ENCODE data around the gene SEC24C. TPM values are rescaled to one million over a fixed set of nuclear protein-coding genes. Genes with fewer than 3 reads are reported as not detected.
"Not testable (repeated sequence)": the region's sequence is repeated elsewhere in the genome, so short reads cannot be mapped to it uniquely, and the experiment has no call there.

SEC24C gene
- polyA plus RNA-seq, 1 experiment, result 86.9 TPM

- no peaks in the 10 kb centered on the region for H3K27me3 ChIP-seq (ENCODE audit: control insufficient read depth, insufficient read depth, low read length)
- H3K4me3 ChIP-seq (ENCODE audit: low read depth, low read length), result no peak overlapping the region
- H3K27ac ChIP-seq (ENCODE audit: low read depth, low read length), result no peak overlapping the region
- no peaks in the 10 kb centered on the region; the same call in 1 of the 2 replicates for H3K9me3 ChIP-seq (ENCODE audit: control insufficient read depth, insufficient read depth, low read length)
- TF ChIP-seq, protein P1, sequence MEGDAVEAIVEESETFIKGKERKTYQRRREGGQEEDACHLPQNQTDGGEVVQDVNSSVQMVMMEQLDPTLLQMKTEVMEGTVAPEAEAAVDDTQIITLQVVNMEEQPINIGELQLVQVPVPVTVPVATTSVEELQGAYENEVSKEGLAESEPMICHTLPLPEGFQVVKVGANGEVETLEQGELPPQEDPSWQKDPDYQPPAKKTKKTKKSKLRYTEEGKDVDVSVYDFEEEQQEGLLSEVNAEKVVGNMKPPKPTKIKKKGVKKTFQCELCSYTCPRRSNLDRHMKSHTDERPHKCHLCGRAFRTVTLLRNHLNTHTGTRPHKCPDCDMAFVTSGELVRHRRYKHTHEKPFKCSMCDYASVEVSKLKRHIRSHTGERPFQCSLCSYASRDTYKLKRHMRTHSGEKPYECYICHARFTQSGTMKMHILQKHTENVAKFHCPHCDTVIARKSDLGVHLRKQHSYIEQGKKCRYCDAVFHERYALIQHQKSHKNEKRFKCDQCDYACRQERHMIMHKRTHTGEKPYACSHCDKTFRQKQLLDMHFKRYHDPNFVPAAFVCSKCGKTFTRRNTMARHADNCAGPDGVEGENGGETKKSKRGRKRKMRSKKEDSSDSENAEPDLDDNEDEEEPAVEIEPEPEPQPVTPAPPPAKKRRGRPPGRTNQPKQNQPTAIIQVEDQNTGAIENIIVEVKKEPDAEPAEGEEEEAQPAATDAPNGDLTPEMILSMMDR (IDR thresholded peaks at IDR 0.05; ENCODE audit: low read depth, low read length), result no peak
- no peak for DNase-seq (ENCODE audit: low read depth, low spot score)
- CTCF ChIA-PET, result no interaction called here
- POLR2A ChIA-PET, result interaction anchor here (0.6 to 0.7 kb wide), 2 partner anchors 12 to 50 kb away, joined by 3 read pairs; no protein-coding TSS in a partner anchor
Measured at GRCh38 chr10:73734028-73734720, 10.0 kb upstream of the SEC24C start.

DNA sequence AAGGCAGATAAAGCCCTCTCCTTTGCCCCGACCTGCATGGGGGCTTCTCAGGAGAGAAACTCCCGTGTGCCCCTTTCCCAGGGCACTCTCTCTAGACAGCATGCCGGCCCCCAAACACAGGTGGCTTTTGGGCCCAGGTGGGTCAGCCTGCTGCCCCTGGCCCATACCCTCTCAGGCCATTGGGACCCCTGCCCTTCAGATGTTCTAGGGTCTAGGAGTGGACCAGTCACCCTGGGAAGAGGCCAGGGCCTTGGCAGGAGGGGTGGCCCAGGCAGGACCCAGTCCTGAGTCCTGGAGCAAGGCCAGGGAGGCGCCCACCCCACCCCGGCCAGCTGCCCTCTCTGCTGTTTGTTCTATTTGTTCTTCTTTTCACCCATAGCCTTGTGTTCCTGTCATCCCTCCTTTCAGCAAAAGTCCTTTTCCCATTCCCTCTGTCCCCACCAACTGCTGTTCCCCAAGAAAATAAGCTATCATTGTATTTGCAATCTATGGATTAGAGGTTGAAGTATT is 9.3 kb upstream of the SEC24C start:
- Histone ChIP-seq H3K4me3 (ENCODE audit: low read depth, low read length) (no peak overlapping the region), H3K27me3 (ENCODE audit: control insufficient read depth, insufficient read depth, low read length) (no peaks in the 10 kb centered on the region), H3K27ac (ENCODE audit: low read depth, low read length) (no peak overlapping the region), H3K9me3 (ENCODE audit: control insufficient read depth, insufficient read depth, low read length) (no peaks in the 10 kb centered on the region; the same call in 1 of the 2 replicates)
- TF ChIP-seq, protein P1 (IDR thresholded peaks at IDR 0.05; ENCODE audit: low read depth, low read length), result no peak
- ChIA-PET CTCF (no interaction called here), POLR2A (no interaction called here)
- DNase-seq (ENCODE audit: low read depth, low spot score), result no peak

DNA sequence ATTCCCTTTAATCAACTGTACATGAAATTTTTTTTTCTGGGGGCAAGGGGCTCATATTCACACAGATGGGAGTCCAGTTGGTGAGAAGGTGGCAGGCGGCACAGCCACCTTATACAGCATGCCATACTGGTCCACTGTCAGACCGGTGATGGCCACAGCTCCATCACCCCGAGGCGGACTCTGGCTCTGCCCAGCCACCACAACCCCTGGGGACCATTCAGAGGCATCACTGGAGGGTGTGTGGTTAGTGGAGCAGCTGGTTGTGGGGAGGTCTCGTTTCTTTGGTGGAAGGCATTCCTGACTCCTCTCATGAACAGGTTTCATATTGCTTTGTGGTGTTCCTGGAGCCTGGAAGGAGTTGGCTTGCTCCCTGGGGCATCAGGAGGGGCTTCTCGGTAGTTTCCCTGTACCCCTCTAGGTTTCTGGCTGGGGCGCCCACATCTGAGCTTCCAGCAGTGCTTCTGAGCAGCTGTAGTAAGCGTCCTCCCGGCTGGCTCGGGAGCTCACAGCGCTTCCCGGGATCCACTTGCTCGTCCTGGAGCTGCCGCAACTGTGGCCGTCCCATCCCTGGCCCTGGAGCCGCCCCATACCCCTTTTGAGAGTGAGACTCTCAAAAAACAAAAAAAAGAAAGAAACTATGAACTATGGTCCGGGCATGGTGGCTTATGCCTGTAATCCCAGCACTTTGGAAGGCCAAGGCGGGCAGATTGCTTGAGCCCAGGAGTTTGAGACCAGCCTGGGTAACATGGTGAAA is 3.5 kb upstream of the SEC24C start:
- POLR2A ChIA-PET, result interaction anchor here (0.6 kb wide), 2 partner anchors 114 to 289 kb away, joined by 6 to 7 read pairs; no protein-coding TSS in a partner anchor
- H3K9me3 ChIP-seq (ENCODE audit: control insufficient read depth, insufficient read depth, low read length); H3K27me3 ChIP-seq (ENCODE audit: control insufficient read depth, insufficient read depth, low read length); H3K27ac ChIP-seq (ENCODE audit: low read depth, low read length); H3K4me3 ChIP-seq (ENCODE audit: low read depth, low read length); DNase-seq (ENCODE audit: low read depth, low spot score); CTCF ChIA-PET: not testable (repeated sequence)

GRCh38 chr10:73742454-73742734 is 1.8 kb upstream of the SEC24C start:
- Histone ChIP-seq H3K27ac (ENCODE audit: low read depth, low read length) (no peak overlapping the region), H3K27me3 (ENCODE audit: control insufficient read depth, insufficient read depth, low read length) (no peaks in the 10 kb centered on the region), H3K4me3 (ENCODE audit: low read depth, low read length) (no peak overlapping the region), H3K9me3 (ENCODE audit: control insufficient read depth, insufficient read depth, low read length) (no peaks in the 10 kb centered on the region)
- ChIA-PET POLR2A (no interaction called here), CTCF (no interaction called here)
- TF ChIP-seq, protein P1 (IDR thresholded peaks at IDR 0.05; ENCODE audit: low read depth, low read length), result no peak
- no peak for DNase-seq (ENCODE audit: low read depth, low spot score)

DNA sequence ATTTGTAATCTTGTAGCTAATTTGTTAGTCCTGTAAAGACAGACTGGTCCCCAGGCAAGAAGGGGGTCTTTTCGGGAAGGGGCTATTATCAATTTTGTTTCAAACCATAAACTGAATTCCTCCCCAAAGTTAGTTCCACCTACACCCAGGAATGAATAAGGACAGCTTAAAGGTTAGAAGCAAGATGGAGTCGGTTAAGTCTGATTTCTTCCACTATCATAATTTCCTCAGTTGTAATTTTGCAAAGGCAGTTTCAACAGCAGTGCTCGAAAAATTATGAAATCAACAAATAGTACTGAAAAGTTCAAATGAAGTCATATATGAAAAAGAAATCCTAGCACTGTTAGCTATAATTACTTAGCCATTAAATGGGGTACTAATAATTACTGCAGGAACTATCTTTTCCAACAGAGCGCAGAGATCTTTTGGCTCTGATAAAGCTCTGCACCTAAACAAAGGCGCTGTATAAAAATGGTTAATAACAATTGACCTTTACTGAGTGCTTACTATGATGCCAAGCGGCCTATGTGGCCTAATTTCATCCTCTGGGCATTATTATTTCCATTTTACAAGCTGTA is 756 bp upstream of the SEC24C start:
- Histone ChIP-seq H3K4me3 (ENCODE audit: low read depth, low read length) (peak overlapping the region; percentile 96), H3K27ac (ENCODE audit: low read depth, low read length) (peak overlapping the region; percentile 96), H3K27me3 (ENCODE audit: control insufficient read depth, insufficient read depth, low read length) (no peaks in the 10 kb centered on the region), H3K9me3 (ENCODE audit: control insufficient read depth, insufficient read depth, low read length) (no peaks in the 10 kb centered on the region)
- TF ChIP-seq, protein P1 (IDR thresholded peaks at IDR 0.05; ENCODE audit: low read depth, low read length), result no peak
- DNase-seq (ENCODE audit: low read depth, low spot score), result no peak
- POLR2A ChIA-PET, result interaction anchor here (1.1 to 2.7 kb wide), 3 partner anchors 13 to 235 kb away, joined by 3 to 27 read pairs (median 14); a partner anchor contains a TSS
- CTCF ChIA-PET, result interaction anchor here (1.4 kb wide), 1 partner anchor 214 kb away, joined by 4 read pairs; no protein-coding TSS in a partner anchor
